HG03060 (cell line): ENCODE measurements around the gene ASH1L.
"Not testable (repeated sequence)": the region's sequence is repeated elsewhere in the genome, so short reads cannot be mapped to it uniquely, and the experiment has no call there.

Experiments
- ATAC-seq: cut with Tn5 transposase; IDR thresholded peaks from one replicate; pipeline ENCODE4 v1.9.1; 2021; ENCODE audit warnings: low read depth, moderate number of reproducible peaks; ENCODE audit not compliant: unreplicated experiment

ASH1L gene

GRCh38 chr1:155455588-155456195, 106.9 kb downstream of the ASH1L start:
- ATAC-seq: no peak

- no peak for ATAC-seq
Measured at GRCh38 chr1:155454096-155454495, 108.5 kb downstream of the ASH1L start.

GRCh38 chr1:155453141-155453540, 109.5 kb downstream of the ASH1L start:
- no peak for ATAC-seq

- no peak for ATAC-seq
Measured at GRCh38 chr1:155451199-155451598, 111.4 kb downstream of the ASH1L start.

- ATAC-seq: not testable (repeated sequence)
Measured at GRCh38 chr1:155442431-155442830, 120.2 kb downstream of the ASH1L start.

GRCh38 chr1:155437405-155437804, 125.2 kb downstream of the ASH1L start:
- ATAC-seq: no peak

GRCh38 chr1:155433831-155434389, 128.7 kb downstream of the ASH1L start:
- not testable (repeated sequence) for ATAC-seq

- not testable (repeated sequence) for ATAC-seq
Measured at GRCh38 chr1:155433128-155433830, 129.3 kb downstream of the ASH1L start.

- no peak for ATAC-seq
Measured at GRCh38 chr1:155424091-155424490, 138.5 kb downstream of the ASH1L start.

GRCh38 chr1:155420788-155421187, 141.8 kb downstream of the ASH1L start:
- no peak for ATAC-seq

GRCh38 chr1:155411840-155412239, 150.8 kb downstream of the ASH1L start:
- ATAC-seq: not testable (repeated sequence)

GRCh38 chr1:155410931-155411330, 151.7 kb downstream of the ASH1L start:
- no peak for ATAC-seq

- ATAC-seq: no peak
Measured at GRCh38 chr1:155396874-155397476, 165.6 kb downstream of the ASH1L start.

GRCh38 chr1:155392898-155393411, 169.6 kb downstream of the ASH1L start:
- ATAC-seq: no peak

GRCh38 chr1:155389826-155390225, 172.8 kb downstream of the ASH1L start:
- ATAC-seq: no peak

GRCh38 chr1:155385836-155386235, 176.8 kb downstream of the ASH1L start:
- ATAC-seq: not testable (repeated sequence)

- no peak for ATAC-seq
Measured at GRCh38 chr1:155383406-155383805, 179.2 kb downstream of the ASH1L start.

- no peak for ATAC-seq
Measured at GRCh38 chr1:155379631-155380090, 182.9 kb downstream of the ASH1L start.

GRCh38 chr1:155379180-155379579, 183.4 kb downstream of the ASH1L start:
- ATAC-seq: no peak

GRCh38 chr1:155360051-155360450, 202.6 kb downstream of the ASH1L start:
- ATAC-seq: no peak

- no peak for ATAC-seq
Measured at GRCh38 chr1:155352631-155353030, 210.0 kb downstream of the ASH1L start.
